HUES48 (cell line): Measurements from ENCODE around the gene UBAP2.
"Not testable (repeated sequence)": the region's sequence is repeated elsewhere in the genome, so short reads cannot be mapped to it uniquely, and the experiment has no call there.

Experiments
- H3K27ac ChIP-seq: one replicate; pipeline ENCODE4 v1.7.0; 2013; ENCODE audit warnings: low read depth, low read length, inconsistent platforms
- H3K27me3 ChIP-seq: 2 replicates; pipeline ENCODE4 v1.6.1; 2013; ENCODE audit warnings: mild to moderate bottlenecking, low read length; ENCODE audit not compliant: control insufficient read depth, insufficient read depth
- H3K36me3 ChIP-seq: 2 replicates; pipeline ENCODE4 v1.6.1; 2013; ENCODE audit warnings: low read length; ENCODE audit not compliant: control insufficient read depth, insufficient read depth
- H3K4me1 ChIP-seq: 2 replicates; pipeline ENCODE4 v1.6.1; 2013; ENCODE audit warnings: mild to moderate bottlenecking, low read length; ENCODE audit not compliant: control insufficient read depth, insufficient read depth
- H3K4me3 ChIP-seq: 2 replicates; pipeline ENCODE4 v1.5.1; 2013; ENCODE audit warnings: mild to moderate bottlenecking, low read depth, low read length
- H3K9ac ChIP-seq: 2 replicates; pipeline ENCODE4 v1.6.1; 2013; ENCODE audit warnings: mild to moderate bottlenecking, low read depth, low read length, moderate library complexity
- H3K9me3 ChIP-seq: 2 replicates; pipeline ENCODE4 v1.6.1; 2013; ENCODE audit warnings: low read length; ENCODE audit not compliant: control insufficient read depth, insufficient read depth

UBAP2 gene

GRCh38 chr9:34047864-34048726, 592 bp downstream of the UBAP2 start:
- Histone ChIP-seq H3K27ac (peak overlapping the region; percentile 100), H3K27me3 (no peaks in the 10 kb centered on the region), H3K9me3 (no peaks in the 10 kb centered on the region), H3K9ac (peak overlapping the region; percentile 97), H3K4me3 (peak overlapping the region; percentile 74), H3K36me3 (peaks cover 3% of the 10 kb centered on the region; the same call in 1 of the 2 replicates), H3K4me1 (peaks cover 17% of the 10 kb centered on the region; the same call in 1 of the 2 replicates)

GRCh38 chr9:34046784-34047379, 1.8 kb downstream of the UBAP2 start:
- H3K27ac ChIP-seq, result no peak overlapping the region
- peaks cover 11% of the 10 kb centered on the region; the same call in 1 of the 2 replicates for H3K36me3 ChIP-seq
- peaks cover 17% of the 10 kb centered on the region; the same call in 1 of the 2 replicates for H3K4me1 ChIP-seq
- no peaks in the 10 kb centered on the region for H3K9me3 ChIP-seq
- H3K9ac ChIP-seq, result no peak overlapping the region
- H3K4me3 ChIP-seq, result peak overlapping the region; percentile 74
- H3K27me3 ChIP-seq, result no peaks in the 10 kb centered on the region

GRCh38 chr9:34045903-34046302, 2.8 kb downstream of the UBAP2 start:
- Histone ChIP-seq H3K9me3 (no peaks in the 10 kb centered on the region), H3K4me3 (0 out of 2 replicates have a peak overlapping the region, but pooled peaks have one; percentile 8), H3K4me1 (peaks cover 17% of the 10 kb centered on the region; the same call in 1 of the 2 replicates), H3K27ac (no peak overlapping the region), H3K27me3 (no peaks in the 10 kb centered on the region), H3K36me3 (peaks cover 12% of the 10 kb centered on the region; the same call in 1 of the 2 replicates), H3K9ac (no peak overlapping the region)

- not testable (repeated sequence) for H3K9me3 ChIP-seq, H3K4me3 ChIP-seq, H3K27ac ChIP-seq, H3K4me1 ChIP-seq, H3K9ac ChIP-seq, H3K27me3 ChIP-seq
- peaks cover 24% of the 10 kb centered on the region for H3K36me3 ChIP-seq
Observed at GRCh38 chr9:34042074-34042473, 6.6 kb downstream of the UBAP2 start.

GRCh38 chr9:34038851-34039250, 9.8 kb downstream of the UBAP2 start:
- not testable (repeated sequence) for H3K9me3 ChIP-seq, H3K4me1 ChIP-seq, H3K4me3 ChIP-seq, H3K9ac ChIP-seq, H3K27ac ChIP-seq, H3K27me3 ChIP-seq
- peaks cover 24% of the 10 kb centered on the region for H3K36me3 ChIP-seq

GRCh38 chr9:34037626-34038025, 11.1 kb downstream of the UBAP2 start:
- Histone ChIP-seq H3K9me3 (no peaks in the 10 kb centered on the region), H3K36me3 (peaks cover 21% of the 10 kb centered on the region), H3K27ac (no peak overlapping the region), H3K4me3 (no peak overlapping the region), H3K27me3 (no peaks in the 10 kb centered on the region), H3K9ac (no peak overlapping the region), H3K4me1 (no peaks in the 10 kb centered on the region)

GRCh38 chr9:34036625-34037024, 12.1 kb downstream of the UBAP2 start:
- Histone ChIP-seq H3K27me3 (no peaks in the 10 kb centered on the region), H3K27ac (no peak overlapping the region), H3K36me3 (peaks cover 17% of the 10 kb centered on the region), H3K9ac (no peak overlapping the region), H3K4me3 (no peak overlapping the region), H3K4me1 (no peaks in the 10 kb centered on the region), H3K9me3 (no peaks in the 10 kb centered on the region)

- Histone ChIP-seq H3K9me3 (no peaks in the 10 kb centered on the region), H3K27me3 (no peaks in the 10 kb centered on the region), H3K4me1 (no peaks in the 10 kb centered on the region), H3K27ac (no peak overlapping the region), H3K4me3 (no peak overlapping the region), H3K36me3 (peaks cover 13% of the 10 kb centered on the region), H3K9ac (no peak overlapping the region)
Observed at GRCh38 chr9:34035656-34036055, 13.0 kb downstream of the UBAP2 start.

- no peak overlapping the region for H3K27ac ChIP-seq
- no peaks in the 10 kb centered on the region for H3K27me3 ChIP-seq
- no peak overlapping the region for H3K9ac ChIP-seq
- no peaks in the 10 kb centered on the region for H3K4me1 ChIP-seq
- H3K4me3 ChIP-seq, result no peak overlapping the region
- H3K9me3 ChIP-seq, result no peaks in the 10 kb centered on the region
- H3K36me3 ChIP-seq, result peaks cover 8% of the 10 kb centered on the region; the same call in 1 of the 2 replicates
Observed at GRCh38 chr9:34034698-34035065, 14.0 kb downstream of the UBAP2 start.

- Histone ChIP-seq H3K9ac (no peak overlapping the region), H3K27me3 (no peaks in the 10 kb centered on the region), H3K36me3 (peaks cover 14% of the 10 kb centered on the region), H3K27ac (no peak overlapping the region), H3K4me3 (no peak overlapping the region), H3K9me3 (no peaks in the 10 kb centered on the region), H3K4me1 (no peaks in the 10 kb centered on the region)
Observed at GRCh38 chr9:34032631-34033030, 16.1 kb downstream of the UBAP2 start.
